ENCODE results near the gene YEATS4. TPM values are rescaled to one million over a fixed set of nuclear protein-coding genes. Genes with fewer than 3 reads are reported as not detected.

YEATS4 gene
- total and polyA plus RNA-seq, 2 donors from 2014 or later = 14.5 to 15.6 TPM

- no peak overlapping the region for H3K4me3 ChIP-seq (ENCODE audit: low read length in 3 of 3)
- no peaks in the 10 kb centered on the region for H3K9me3 ChIP-seq (ENCODE audit: control insufficient read depth in 2 of 3, insufficient read depth in 1 of 3, low read length in 3 of 3)
- no peaks in the 10 kb centered on the region for H3K4me1 ChIP-seq (ENCODE audit: control insufficient read depth in 2 of 3, insufficient read depth in 2 of 3, low read depth in 1 of 3, low read length in 3 of 3)
- H3K27ac ChIP-seq (ENCODE audit: low read depth in 2 of 2, low read length in 2 of 2) = no peak overlapping the region
- DNase-seq (no peak), FAIRE-seq (no peak)
- H3K36me3 ChIP-seq (ENCODE audit: control insufficient read depth in 2 of 3, insufficient read depth in 3 of 3, low read length in 3 of 3) = no peaks in the 10 kb centered on the region
- H3K27me3 ChIP-seq (ENCODE audit: control insufficient read depth, insufficient read depth, low read length) = no peaks in the 10 kb centered on the region
- intact Hi-C loops (cut with DNase I) = no loop called here
- no peak for TF ChIP-seq CTCF (IDR thresholded peaks at IDR 0.05; ENCODE audit: borderline replicate concordance, extremely low read depth, insufficient read depth)
- H3K9ac ChIP-seq (ENCODE audit: low read length in 3 of 3) = no peak overlapping the region
Observed at GRCh38 chr12:69350777-69351176, 8.8 kb upstream of the YEATS4 start.

- intact Hi-C loops (cut with DNase I) = no loop called here
Observed at GRCh38 chr12:69351462-69352236, 7.9 kb upstream of the YEATS4 start.

GRCh38 chr12:69352904-69353303, 6.6 kb upstream of the YEATS4 start:
- intact Hi-C loops (cut with DNase I) = no loop called here
- H3K27me3 ChIP-seq (ENCODE audit: control insufficient read depth, insufficient read depth, low read length) = no peaks in the 10 kb centered on the region
- DNase-seq (no peak), FAIRE-seq (no peak)
- H3K4me1 ChIP-seq (ENCODE audit: control insufficient read depth in 2 of 3, insufficient read depth in 2 of 3, low read depth in 1 of 3, low read length in 3 of 3) = no peaks in the 10 kb centered on the region
- no peak overlapping the region for H3K9ac ChIP-seq (ENCODE audit: low read length in 3 of 3)
- no peak overlapping the region for H3K4me3 ChIP-seq (ENCODE audit: low read length in 3 of 3)
- H3K27ac ChIP-seq (ENCODE audit: low read depth in 2 of 2, low read length in 2 of 2) = no peak overlapping the region
- no peaks in the 10 kb centered on the region for H3K9me3 ChIP-seq (ENCODE audit: control insufficient read depth in 2 of 3, insufficient read depth in 1 of 3, low read length in 3 of 3)
- TF ChIP-seq CTCF (IDR thresholded peaks at IDR 0.05; ENCODE audit: borderline replicate concordance, extremely low read depth, insufficient read depth) = no peak
- H3K36me3 ChIP-seq (ENCODE audit: control insufficient read depth in 2 of 3, insufficient read depth in 3 of 3, low read length in 3 of 3) = no peaks in the 10 kb centered on the region

More at GRCh38 chr12:69351462-69352236, 7.9 kb upstream of the YEATS4 start:
- FAIRE-seq = no peak
- DNase-seq = no peak
- Histone ChIP-seq H3K9ac (ENCODE audit: low read length in 3 of 3) (no peak overlapping the region), H3K4me1 (ENCODE audit: control insufficient read depth in 2 of 3, insufficient read depth in 2 of 3, low read depth in 1 of 3, low read length in 3 of 3) (no peaks in the 10 kb centered on the region), H3K9me3 (ENCODE audit: control insufficient read depth in 2 of 3, insufficient read depth in 1 of 3, low read length in 3 of 3) (no peaks in the 10 kb centered on the region), H3K36me3 (ENCODE audit: control insufficient read depth in 2 of 3, insufficient read depth in 3 of 3, low read length in 3 of 3) (no peaks in the 10 kb centered on the region), H3K4me3 (ENCODE audit: low read length in 3 of 3) (no peak overlapping the region), H3K27ac (ENCODE audit: low read depth in 2 of 2, low read length in 2 of 2) (no peak overlapping the region), H3K27me3 (ENCODE audit: control insufficient read depth, insufficient read depth, low read length) (no peaks in the 10 kb centered on the region)
- no peak for TF ChIP-seq CTCF (IDR thresholded peaks at IDR 0.05; ENCODE audit: borderline replicate concordance, extremely low read depth, insufficient read depth)
